ENCODE data around the gene NDUFV1.
"Not testable (repeated sequence)": the region's sequence is repeated elsewhere in the genome, so short reads cannot be mapped to it uniquely, and the experiment has no call there.

NDUFV1 gene

GRCh38 chr11:67606492-67607295, at the start of gene NDUFV1:
Gene NDUFV1, plus strand, starts transcription at chr11:67606936. Its CDS starts 69 bp downstream, at chr11:67607005.
- FAIRE-seq (peak; percentile 95), DNase-seq (ENCODE audit: extremely low spot score, insufficient read length, low read depth) (peak; percentile 71)

- FAIRE-seq (peak; percentile 92), DNase-seq (ENCODE audit: extremely low spot score, insufficient read length, low read depth) (peak; percentile 57)
Observed at GRCh38 chr11:67558084-67558772, 48.5 kb upstream of the NDUFV1 start.

DNA sequence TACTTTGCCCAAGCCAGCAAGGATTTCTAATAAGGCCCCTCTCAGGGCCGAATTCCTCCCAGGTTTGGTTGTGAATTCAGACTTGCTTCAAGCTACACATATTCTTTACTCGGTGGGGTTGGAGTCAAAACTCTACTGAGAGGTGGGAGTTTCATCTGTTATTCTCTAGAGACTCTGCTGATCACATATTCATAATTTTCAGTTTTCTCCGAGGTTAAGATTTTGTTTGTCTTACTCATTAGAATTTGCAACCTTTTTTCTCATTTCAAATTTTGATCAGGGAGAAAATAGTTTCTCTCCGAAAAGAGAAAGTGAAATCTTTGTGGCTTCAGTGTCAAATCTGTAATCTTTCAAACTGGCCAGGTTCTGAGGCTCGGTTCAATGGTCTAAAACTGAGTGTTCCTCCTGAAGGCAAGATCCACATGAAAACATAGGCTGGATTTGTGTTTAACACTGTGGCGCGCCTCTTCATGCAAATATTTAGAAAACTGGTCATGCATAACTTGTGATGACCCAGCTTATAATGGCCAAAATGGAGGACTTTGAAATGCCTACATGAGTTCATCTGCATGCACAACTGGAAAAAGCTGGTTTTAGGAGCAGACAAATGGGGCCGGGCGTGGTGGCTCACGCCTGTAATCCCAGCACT, 44.6 kb upstream of the NDUFV1 start:
- FAIRE-seq, result peak; percentile 93

DNA sequence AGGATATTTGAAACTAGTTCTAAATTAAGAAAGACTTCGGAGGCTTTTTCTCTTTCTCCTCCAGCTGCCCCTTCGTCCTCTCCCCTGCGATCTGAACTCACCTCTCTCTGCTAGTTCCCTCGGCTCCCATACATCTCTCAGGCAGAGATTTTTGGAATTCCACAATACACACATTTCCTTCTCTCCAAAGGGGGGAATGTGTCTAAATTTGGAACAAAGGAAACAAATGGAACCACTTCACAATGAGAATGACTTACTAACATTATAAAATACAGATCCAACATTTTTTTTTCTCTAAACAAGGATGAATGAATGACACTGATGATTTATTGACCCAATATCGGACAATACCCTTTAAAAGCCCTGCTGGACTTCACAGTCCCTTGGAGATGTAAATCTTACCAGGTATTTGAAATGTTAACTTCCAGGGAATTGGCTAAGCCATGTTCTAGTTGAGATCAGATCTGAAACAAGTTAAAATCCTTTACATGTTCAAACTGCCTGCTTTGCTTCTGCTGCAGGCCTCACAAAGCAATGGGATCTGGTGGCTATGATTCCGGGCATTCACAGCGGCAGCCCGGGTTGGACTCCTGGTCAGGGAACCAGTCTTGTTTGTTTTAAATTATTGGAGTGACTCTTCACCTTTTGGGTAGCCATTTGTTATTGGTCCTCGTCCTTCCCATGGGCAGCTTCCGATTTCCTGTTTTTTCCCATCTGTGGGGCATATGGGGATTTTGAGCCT, 43.6 kb upstream of the NDUFV1 start:
- FAIRE-seq, result no peak

More for the DNA sequence above, 44.6 kb upstream of the NDUFV1 start:
- DNase-seq (ENCODE audit: extremely low spot score, insufficient read length, low read depth), result peak; percentile 75

DNA sequence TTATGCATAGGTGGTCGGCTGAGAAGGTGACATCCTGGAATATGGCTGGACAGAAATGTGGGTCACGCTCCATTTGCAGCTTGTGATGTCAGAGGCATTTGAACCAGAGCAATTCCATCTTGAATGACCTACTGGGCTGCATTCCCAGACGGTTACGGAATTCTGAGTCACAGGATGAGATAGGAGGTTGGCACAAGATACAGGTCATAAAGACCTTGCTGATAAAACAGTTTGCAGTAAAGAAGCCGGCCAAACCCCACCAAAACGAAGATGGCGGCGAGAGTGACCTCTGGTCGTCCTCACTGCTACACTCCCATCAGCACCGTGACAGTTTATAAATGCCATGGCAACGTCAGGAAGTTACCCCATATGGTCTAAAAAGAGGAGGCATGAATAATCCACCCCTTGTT, 43.0 kb upstream of the NDUFV1 start:
- not testable (repeated sequence) for DNase-seq (ENCODE audit: extremely low spot score, insufficient read length, low read depth); FAIRE-seq

More for the DNA sequence above, 43.6 kb upstream of the NDUFV1 start:
- DNase-seq (ENCODE audit: extremely low spot score, insufficient read length, low read depth), result no peak

DNA sequence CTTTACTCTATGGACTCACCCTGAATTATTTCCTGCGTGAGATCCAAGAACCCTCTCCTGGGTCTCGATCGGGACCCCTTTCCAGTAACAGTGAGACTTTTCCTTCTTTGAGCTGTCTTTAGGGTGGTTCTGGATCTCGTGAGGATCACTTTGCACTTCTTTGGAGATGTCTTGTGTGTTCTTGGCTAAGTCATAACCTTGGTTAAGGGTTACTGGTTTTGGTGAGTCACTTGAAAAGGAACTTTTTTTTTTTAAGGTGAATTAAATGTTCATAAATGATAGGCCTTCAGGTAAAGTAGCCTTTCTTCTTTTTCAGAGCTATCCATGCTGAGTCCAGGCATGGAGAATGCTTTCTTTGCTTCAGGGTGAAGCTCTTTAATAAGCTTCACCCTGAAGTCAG, 42.5 kb upstream of the NDUFV1 start:
- DNase-seq (ENCODE audit: extremely low spot score, insufficient read length, low read depth), result no peak
- no peak for FAIRE-seq

DNA sequence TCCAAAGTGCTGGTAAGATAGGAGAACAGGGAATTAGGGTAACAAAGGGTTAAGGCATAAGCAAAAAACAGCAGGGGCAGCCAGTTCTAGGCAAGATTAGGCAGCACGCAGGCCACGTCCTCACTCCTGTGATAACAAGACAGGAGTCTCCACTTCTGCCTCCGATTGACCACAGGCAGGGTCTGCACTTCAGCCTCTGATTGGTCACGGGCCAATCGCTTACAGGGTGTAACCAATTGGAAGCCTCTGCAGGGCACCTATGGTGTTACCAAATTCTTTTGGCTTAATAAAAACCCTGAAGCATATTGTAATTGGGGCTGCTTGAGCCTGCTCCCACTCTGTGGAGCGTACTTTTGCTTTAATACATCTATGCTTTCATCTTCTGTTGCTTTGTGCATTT, 35.3 kb upstream of the NDUFV1 start:
- no peak for FAIRE-seq
- no peak for DNase-seq (ENCODE audit: extremely low spot score, insufficient read length, low read depth)

DNA sequence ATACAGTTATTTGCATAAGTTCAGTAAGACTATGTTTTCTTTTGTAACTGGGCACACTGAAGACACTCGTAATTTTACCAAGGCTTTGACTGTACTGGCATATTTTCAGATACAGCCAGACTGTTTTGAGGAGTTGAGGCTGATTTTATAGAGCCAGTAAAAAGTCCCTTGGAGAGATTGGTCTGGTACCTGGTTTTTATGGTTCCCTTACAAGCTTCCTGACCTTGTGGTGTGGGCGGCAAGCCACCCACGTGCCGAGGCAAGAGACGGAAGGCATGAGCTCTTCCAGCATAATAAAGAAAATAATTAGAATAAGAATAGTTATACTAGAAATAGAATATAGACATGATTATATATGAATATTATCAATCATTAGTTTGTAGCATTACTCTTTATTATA, 34.4 kb upstream of the NDUFV1 start:
- DNase-seq (ENCODE audit: extremely low spot score, insufficient read length, low read depth), result no peak
- FAIRE-seq, result no peak

DNA sequence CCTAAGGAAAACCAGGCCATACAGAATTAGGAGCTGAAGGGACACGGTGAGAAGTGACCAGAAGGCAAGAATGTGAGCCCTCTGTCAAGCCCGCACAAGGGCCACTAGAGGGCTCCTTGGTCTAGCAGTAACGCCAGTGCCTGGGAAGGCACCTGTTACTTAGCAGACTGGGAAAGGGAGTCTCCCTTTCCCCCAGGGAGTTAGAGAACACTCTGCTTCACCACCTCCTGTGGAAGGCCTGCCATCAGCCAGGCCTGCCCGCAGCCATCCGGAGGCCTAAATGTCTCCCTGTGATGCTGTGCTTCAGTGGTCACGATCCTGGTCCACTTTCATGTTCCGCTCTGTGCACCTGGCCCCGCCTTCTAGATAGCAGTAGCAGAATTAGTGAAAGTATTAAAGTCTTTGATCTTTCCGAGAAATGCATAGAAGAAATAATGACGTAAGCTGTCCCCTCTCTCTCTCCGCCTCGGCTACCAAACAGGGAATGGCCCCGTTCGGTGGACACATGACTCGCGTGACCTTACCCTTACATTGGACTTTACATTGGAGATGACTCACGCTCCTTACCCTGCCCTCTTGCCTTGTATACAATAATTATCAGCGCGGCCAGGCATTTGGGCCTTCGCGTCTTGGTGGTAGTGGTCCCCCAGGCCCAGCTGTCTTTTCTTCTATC, 33.9 kb upstream of the NDUFV1 start:
- FAIRE-seq (peak; percentile 76), DNase-seq (ENCODE audit: extremely low spot score, insufficient read length, low read depth) (no peak)

DNA sequence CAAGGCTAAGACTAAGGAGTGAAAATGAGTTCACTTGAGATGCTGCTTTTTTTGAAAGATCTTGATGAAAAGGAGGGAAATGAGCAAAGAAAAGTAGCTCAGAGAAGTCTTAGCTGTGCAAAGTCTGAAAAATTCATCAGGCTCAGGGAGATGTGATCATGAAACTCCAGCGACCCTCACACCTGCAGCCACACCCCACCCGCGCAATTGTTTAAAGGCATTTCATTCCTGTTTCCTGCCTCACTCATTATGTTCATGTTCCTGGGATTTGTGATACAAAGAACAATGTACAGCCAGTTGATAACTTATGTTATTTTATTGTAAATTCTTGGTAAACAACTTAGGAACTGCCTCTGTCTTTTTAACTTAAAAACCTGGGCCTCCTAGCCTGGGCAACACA, 31.8 kb upstream of the NDUFV1 start:
- FAIRE-seq (no peak), DNase-seq (ENCODE audit: extremely low spot score, insufficient read length, low read depth) (no peak)

DNA sequence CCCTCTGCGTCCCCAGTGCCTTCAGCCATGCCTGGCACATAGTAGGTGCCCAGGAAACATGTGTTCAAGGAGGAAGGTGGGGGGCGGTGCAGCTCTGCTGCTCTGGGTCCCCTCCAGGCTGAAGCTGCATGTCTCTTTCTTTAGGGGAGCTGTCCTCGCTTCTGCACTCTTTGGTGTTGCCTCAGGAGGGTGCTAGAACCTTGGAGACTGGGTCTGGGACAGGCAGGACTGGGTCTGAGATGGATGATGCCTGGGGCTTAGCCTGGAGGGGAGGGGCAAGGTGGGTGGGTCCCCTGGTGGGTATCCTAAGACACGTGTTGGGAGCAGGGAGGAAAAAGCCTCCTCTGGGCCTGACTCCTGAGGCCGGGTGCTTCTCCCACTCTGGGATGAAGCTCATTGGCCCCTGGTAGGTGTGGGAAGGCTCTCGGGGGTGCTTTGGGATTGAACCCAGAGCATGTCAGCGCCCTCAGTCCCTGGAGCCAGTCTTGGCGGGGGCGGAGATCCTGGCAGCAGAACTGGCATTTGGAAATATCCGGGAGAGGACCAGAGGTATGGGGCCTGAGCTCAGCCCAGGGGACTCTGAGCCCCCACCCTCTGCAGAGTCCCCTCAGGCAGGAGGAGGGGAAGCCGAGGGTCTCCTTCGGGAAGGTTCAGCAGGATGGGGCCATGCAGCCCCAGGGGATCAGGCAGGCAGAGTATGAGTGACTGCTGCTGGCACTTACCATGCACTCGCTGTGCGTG, 29.8 kb upstream of the NDUFV1 start:
- DNase-seq (ENCODE audit: extremely low spot score, insufficient read length, low read depth) (no peak), FAIRE-seq (no peak)

DNA sequence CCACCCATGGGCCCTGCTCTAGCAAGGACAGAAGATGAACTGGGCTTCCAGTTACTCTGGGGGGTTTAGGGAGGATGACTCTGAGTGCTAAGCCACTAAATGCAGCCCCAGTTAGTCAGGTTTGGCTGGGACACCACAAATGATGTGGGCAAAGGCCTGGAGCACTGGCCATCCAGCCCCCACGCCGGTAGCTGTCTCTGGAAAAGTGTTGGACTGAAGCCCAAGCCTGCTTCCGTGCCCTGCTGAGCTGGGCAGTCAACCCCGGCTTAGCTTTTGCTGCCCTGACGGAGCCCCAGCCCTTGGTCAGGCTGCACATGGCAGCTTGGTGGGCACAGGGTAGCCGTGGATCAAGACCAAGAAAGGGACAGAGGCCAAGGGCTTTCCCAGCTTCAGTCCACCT, 28.8 kb upstream of the NDUFV1 start:
- FAIRE-seq, result no peak
- no peak for DNase-seq (ENCODE audit: extremely low spot score, insufficient read length, low read depth)

DNA sequence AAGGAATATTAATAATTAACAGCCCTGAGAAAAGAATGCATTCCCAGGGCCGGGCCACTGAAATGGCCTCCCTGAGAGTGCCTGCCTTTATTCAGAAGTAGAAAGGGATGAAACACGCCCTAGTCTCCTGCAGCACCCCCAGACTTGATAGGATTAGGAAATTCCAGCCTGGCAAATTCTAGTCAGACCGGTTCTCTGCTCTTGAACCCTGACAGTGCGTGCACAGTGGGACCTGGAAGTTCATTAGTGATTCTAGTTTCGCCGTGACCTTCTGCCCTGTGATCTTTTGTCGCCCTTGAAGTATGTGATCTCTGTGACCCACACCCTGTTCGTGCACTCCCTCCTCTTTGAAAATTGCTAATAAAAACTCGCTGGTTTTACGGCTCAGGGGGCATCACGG, 25.3 kb upstream of the NDUFV1 start:
- DNase-seq (ENCODE audit: extremely low spot score, insufficient read length, low read depth), result no peak
- FAIRE-seq, result no peak

GRCh38 chr11:67582011-67582410, 24.7 kb upstream of the NDUFV1 start:
- DNase-seq (ENCODE audit: extremely low spot score, insufficient read length, low read depth), result no peak
- no peak for FAIRE-seq

- DNase-seq (ENCODE audit: extremely low spot score, insufficient read length, low read depth) (no peak), FAIRE-seq (peak; percentile 67)
Observed at GRCh38 chr11:67583247-67584204, 23.2 kb upstream of the NDUFV1 start, which contains the start of gene GSTP1. Gene GSTP1, plus strand, starts transcription at chr11:67583812. Its CDS starts 32 bp downstream, at chr11:67583844.

DNA sequence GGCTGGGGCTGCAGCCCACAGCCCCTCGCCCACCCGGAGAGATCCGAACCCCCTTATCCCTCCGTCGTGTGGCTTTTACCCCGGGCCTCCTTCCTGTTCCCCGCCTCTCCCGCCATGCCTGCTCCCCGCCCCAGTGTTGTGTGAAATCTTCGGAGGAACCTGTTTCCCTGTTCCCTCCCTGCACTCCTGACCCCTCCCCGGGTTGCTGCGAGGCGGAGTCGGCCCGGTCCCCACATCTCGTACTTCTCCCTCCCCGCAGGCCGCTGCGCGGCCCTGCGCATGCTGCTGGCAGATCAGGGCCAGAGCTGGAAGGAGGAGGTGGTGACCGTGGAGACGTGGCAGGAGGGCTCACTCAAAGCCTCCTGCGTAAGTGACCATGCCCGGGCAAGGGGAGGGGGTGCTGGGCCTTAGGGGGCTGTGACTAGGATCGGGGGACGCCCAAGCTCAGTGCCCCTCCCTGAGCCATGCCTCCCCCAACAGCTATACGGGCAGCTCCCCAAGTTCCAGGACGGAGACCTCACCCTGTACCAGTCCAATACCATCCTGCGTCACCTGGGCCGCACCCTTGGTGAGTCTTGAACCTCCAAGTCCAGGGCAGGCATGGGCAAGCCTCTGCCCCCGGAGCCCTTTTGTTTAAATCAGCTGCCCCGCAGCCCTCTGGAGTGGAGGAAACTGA, 22.4 kb upstream of the NDUFV1 start:
- FAIRE-seq, result no peak
- DNase-seq (ENCODE audit: extremely low spot score, insufficient read length, low read depth), result no peak

Data from GM18507 (cell line).